CD4-positive, alpha-beta T cell treated with Interleukin-21 for 1 hour (primary cell): ENCODE measurements around the gene RAB11FIP3.
"Not testable (repeated sequence)": the region's sequence is repeated elsewhere in the genome, so short reads cannot be mapped to it uniquely, and the experiment has no call there.

Source experiments
- DNase-seq: peaks from one replicate; pipeline ENCODE4 v3.0.0-alpha.2; 2020

RAB11FIP3 gene

DNA sequence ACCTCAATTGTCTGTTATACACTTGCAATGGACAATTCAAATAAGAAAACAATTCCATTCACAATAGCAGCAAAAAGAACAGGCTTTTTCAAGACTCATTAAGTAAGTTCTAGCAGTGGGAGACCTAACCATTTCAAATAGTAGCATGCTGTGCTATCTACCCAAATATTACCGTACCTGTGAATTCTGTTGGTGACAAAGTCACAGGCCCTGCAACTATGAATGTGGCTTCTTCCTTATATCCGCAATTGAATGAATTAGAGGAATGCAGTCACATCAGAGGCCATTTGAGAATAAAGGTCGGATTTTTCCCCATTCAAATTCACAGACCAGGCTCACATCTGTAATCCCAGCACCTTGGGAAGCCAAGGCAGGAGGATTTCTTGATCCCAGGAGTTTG lies 29.2 kb upstream of the RAB11FIP3 start:
- DNase-seq, result no peak

DNA sequence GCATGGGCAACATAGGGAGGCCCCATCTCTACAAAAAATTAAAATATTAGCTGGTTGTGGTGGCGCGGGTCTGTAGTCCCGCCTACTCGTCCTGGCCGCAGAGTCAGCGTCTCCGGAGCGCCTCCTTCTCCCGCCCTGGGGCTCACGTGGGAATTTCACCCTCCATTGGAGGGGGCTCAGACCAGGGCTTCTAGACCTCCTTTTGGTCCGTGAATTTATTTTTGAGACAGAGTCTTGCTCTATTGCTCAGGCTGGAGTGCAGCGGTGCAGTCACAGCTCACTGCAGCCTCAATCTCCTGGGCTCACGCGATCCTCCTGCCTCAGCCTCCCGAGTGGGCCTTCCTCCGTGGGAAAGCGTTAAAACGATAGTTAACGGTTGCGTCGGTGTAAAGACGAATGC lies 28.8 kb upstream of the RAB11FIP3 start:
- DNase-seq, result no peak

DNA sequence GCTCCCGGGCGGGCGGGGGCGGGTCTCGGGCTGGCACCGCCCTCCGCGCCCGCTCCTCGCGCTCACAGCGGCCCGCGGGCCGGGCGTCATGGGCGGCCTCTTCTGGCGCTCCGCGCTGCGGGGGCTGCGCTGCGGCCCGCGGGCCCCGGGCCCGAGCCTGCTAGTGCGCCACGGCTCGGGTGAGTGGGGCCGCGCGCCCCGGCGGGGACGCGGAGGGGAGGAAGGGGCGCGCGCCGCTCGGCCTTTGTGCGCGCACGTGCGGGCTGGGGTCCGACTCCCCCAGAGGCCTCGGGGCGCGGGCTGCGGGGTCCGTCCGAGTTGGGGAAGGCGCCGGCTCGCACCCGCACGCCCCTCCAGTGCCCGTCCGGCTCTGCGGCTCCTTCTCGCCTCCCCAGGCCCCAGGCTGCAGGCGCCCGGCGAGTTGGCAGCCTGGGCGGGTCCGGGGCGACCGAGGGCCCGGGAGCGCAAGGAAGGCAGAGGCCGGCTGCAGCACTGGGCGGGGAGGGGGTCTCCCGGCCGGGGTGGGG lies 28.3 kb upstream of the RAB11FIP3 start, which contains the start of gene NME4:
Gene NME4, plus strand, starts transcription at position 65 of the 527 bp plus-strand sequence. Its CDS starts 24 bp downstream, at position 89.
- peak; percentile 16 for DNase-seq

DNA sequence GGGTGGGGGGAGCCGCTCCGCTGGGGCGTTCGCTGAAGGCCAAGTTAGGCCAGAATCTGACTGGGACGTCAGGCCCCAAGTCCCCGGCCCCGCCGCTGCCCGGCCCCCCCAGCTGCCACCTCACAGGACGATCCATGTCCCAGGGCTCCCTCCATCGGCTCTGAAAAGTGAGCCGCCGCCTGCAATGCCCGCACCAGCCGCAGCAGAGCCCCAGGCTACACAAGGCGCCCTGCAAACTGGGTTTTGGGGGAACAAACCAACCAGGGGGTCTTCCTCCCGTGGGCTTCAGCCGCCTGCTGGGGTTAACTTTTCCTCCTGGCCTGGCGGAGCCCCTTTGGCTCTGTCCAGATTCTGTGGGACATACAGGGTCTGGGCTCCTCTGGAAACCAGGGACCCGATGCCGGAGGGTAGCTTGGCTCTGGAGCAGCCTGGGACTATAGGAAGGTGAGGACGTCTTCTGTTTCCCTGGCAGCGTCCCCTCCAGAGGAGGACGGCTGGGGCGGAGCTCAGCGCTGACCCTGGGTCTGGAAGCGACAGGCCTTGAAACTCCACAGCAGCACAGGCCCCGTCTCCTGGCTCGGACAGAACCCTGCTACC lies 27.6 kb upstream of the RAB11FIP3 start:
- peak; percentile 33 for DNase-seq

DNA sequence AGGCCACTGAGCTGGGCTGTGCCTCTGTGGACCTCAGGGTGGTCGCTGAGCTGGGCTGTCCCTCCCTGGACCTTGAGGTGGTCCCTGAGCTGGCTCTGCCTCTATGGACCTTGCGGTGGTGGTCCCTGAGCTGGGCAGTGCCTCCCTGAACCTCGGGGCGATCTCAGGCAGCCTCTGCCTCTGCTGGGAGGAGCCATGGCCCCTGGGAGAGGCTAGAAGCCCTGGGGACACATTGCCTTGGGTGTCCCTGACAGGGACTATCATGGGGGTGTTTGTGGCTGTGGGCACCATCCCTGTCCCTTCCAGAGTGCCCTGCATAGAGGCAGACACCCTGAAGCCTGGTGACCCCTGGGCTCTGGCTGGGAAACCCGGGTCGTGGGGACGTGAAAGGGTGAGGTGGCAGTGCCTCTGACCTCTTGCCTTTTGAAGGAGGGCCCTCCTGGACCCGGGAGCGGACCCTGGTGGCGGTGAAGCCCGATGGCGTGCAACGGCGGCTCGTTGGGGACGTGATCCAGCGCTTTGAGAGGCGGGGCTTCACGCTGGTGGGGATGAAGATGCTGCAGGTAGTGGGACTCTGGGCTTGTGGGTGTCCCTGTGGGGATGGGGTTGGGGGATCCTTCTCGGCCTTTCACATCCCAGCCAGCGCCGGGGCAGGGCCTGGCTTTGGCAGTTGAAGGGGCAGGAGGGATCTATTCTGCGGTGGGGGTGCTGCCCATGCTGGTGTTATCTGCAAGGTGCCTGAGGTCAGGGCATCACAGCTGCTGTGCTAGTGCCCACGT lies 26.7 kb upstream of the RAB11FIP3 start:
- DNase-seq, result no peak

- no peak for DNase-seq
Measured at GRCh38 chr16:399340-400019, 26.0 kb upstream of the RAB11FIP3 start.

- DNase-seq, result no peak
Measured at GRCh38 chr16:400061-400591, 25.3 kb upstream of the RAB11FIP3 start.

GRCh38 chr16:401468-402348 lies 23.7 kb upstream of the RAB11FIP3 start, which contains the start of gene DECR2:
Gene DECR2, plus strand, starts transcription at chr16:401885. Its CDS starts 79 bp downstream, at chr16:401964.
- DNase-seq, result peak; percentile 96

DNA sequence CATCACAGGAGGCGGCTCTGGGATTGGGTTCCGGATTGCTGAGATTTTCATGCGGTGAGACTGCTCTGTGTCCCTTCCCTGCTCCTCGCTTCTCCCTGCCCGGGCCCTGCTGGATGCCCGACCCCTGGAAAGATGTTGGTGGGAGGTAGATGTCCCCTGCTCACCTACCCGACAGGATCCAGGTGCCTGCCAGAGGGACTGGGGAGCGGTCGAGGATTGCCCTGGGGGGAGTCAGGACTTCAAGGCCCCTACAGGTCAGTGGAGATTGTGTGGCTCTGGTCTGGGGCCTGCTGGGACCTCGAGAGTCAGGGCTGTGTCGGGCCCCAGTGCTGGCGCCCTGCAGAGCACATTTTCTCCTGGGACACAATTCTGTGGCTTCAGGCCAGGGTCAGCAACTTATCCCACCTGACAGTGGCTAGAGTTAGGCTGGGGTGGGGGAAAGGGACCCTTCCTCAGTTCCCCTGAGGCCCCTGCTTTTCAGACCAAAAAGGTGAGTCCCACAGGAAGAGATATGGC lies 20.4 kb upstream of the RAB11FIP3 start:
- DNase-seq, result no peak

DNA sequence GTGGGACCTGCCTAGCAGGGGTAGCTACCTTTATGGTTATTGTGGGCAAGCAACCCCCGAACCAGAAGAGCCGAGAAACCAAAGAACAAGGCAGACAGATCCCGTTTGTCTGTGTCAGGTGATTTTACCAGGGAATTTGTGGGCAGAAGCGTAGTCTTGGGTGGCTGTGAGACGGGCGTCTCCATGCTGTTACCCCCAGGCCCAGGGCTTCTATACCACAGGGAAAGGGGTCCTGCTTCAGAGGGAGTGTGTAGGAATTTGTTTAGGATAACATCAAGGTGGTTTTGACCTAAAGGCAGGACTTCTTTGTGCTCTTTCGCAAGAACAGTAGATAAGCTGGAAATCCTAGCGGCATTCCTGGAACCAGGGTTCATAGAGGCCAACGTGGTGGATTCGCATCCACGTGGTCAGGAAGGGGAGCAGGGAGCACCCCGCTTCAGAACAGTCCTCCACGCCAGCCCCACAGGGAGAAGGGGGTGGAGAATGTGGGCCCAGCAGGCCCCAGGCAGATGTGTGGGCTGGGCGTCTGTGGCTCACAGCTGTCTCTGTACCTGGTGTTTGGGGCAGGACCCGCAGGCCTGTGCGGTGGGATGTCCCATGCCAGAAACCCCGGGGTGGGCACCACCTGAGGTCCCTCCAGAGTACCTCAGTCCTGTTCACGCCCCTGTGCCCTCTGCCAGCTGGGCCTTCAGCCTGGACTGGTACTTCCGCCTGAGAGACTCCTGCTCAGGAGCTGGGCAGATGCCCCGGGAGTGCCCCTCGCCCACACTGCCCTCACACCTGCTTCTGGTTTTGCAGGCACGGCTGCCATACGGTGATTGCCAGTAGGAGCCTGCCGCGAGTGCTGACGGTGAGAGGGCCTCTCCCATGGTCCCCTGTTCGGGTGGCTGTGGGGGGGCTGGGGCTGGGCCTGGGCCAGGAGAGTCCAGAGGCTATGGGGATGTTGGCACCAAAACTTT lies 19.6 kb upstream of the RAB11FIP3 start:
- no peak for DNase-seq

- DNase-seq, result no peak
Measured at GRCh38 chr16:407253-407652, 18.2 kb upstream of the RAB11FIP3 start.

DNA sequence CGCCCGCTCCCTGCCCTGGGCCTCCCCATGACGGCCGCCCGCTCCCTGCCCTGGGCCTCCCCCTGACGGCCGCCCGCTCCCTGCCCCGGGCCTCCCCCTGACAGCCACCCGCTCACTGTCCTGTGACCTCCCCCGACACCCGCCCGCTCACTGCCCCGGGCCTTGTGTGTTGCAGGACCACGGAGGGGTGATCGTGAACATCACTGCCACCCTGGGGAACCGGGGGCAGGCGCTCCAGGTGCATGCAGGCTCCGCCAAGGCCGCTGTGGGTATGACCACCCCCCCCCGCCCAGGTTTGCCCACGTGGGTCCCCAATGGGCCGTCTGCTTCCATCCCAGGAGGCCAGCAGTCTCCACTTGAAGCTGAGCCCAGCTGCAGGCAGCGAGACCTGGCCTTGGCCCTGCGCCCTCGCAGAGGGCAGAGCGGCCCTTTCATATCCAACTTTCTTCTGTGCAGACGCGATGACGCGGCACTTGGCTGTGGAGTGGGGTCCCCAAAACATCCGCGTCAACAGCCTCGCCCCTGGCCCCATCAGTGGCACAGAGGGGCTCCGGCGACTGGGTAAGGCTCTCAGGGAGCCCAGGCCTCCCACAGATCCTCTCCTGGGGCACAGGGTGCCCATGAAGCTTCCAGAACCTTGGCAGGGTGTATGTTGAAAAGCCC lies 14.8 kb upstream of the RAB11FIP3 start:
- DNase-seq, result no peak

DNA sequence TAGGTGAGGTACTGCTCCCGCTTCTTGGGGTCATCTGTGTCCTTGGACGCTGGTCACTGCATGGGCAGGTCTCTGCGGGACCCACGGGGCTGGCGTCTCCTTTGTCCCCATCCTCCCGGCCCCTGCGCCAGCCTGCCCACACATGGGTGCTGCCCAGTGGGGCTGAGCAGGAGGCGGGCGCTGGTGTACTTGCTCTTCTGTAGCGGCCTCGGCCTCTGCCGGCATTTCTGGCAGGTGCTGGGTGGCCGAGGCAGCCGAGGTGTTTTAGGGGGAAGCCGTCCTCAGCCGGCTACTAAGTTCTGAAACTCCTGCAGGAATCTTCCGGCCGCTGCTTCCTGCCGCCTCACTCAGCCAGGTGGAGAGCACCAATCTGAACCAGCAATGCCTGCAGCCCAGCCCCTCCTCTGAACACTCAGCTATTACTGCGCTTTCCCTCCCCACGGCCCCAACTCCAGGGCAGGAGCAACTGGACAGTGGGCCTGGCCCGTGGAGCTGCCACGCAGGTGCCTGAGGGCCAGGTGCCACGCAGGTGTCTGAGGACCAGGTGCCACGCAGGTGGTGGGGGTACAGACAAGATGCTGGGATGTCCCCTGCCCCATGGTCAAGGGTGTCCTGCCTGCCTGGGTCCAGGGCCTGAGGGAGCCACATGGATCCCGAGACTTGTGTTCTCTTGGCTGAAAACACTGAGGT lies 13.7 kb upstream of the RAB11FIP3 start:
- DNase-seq, result no peak

DNA sequence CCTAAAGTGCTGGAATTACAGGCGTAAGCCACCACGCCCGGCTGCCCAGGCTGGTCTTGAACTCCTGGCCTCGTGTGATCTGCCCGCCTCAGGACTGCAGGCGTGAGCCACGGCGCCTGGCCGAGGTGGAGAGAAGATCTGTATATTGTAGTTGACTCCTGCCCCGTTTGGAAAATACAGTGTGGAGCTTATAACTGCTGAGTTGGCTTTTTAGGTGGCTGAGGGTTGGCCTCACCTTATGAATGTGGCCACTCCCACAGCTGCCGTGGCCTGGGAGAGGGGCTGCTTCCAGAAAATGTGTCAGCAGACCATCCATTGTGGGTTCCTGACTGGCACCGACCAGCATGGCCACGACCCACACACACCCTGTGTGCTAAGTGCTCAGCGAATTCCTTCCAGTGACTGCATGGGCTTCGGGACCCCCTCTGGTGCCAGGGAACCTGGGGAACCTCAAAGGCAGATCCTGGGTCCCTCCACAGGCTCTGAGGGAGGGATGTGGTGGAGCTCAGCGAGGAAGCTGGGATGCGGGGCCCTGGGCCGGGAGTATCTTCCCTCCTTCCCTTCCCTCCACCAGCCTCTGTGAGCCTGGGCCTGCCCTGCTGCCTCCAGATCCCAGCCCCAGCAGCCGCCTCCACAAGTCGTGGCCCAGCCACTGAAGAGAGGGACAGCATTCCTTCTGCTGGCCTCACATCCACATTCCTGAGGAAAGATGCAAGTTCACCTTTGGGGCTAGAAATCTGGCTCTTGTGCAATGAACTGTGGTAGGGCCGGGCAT lies 10.9 kb upstream of the RAB11FIP3 start:
- no peak for DNase-seq

GRCh38 chr16:415170-415498 lies 10.3 kb upstream of the RAB11FIP3 start:
- not testable (repeated sequence) for DNase-seq

DNA sequence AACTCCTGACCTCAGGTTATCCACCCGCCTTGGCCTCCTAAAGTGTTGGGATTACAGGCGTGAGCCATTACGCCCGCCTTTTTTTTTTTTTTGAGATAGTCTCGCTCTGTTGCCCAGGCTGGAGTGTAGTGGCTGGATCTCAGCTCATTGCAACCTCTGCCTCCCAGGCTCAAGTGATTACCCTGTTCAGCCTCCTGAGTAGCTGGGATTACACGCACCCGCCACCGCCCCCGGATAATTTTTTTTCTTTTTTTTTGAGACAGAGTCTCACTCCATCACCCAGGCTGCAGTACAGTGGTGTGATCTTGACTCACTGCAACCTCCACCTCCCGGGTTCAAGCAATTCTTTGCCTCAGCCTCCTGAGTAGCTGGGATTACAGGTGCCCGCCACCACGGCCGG lies 3.3 kb upstream of the RAB11FIP3 start:
- DNase-seq, result not testable (repeated sequence)

DNA sequence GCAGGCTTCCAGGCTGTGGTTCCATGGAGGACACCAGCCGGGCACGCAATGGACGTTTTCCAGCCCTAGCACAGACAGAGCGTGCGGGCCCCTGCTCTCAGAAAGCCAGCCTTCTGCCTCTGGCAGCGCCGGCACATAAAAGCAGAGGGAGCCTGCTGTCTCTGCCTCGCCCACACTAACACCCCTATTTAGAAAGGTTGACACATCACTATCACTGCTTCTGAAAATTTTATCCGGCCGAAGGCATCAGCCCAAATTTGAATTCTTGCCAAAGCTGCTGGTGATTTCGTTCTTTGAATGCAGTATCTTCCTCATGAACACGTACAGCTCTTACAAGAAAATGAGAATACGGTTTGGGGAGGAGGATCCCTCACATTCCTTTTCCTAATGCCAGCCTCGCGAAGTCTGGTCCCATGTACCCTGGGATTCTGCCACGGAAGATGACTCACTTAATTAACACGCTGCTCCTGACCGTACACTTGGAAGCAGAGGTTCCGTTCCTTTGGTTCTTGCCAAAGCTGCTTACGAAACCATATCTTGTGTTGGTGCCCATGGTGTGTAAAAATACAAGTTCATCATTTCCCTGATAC lies 1.3 kb upstream of the RAB11FIP3 start:
- DNase-seq, result no peak

GRCh38 chr16:424623-425081 lies 797 bp upstream of the RAB11FIP3 start:
- DNase-seq, result no peak
